SK-N-SH (cell line): Measurements from ENCODE around the gene FOXD4L1. TPM values are rescaled to one million over a fixed set of nuclear protein-coding genes. Genes with fewer than 3 reads are reported as not detected.
"Not testable (repeated sequence)": the region's sequence is repeated elsewhere in the genome, so short reads cannot be mapped to it uniquely, and the experiment has no call there.

Experiments used
- CTCF ChIA-PET: fragments of 300-600, 350-600 bp; formaldehyde crosslinking; extraction: SDS; loops from one replicate; lab custom pipeline; 2021; lab: Yijun Ruan, JAX
- POLR2A ChIA-PET: fragments of 350-600 bp; sonication (Branson Sonifier 250); formaldehyde crosslinking; extraction: SDS; loops from one replicate; lab custom pipeline; 2020; ENCODE audit warnings: antibody characterized with exemption, inconsistent platforms; lab: Yijun Ruan, JAX
- DNase-seq: peaks from one replicate; pipeline ENCODE4 v3.0.0; 2012
- H2AFZ ChIP-seq: fragments of 200-600 bp; sonication (generic); 2 replicates; pipeline ENCODE4 v1.8.1; 2016; ENCODE audit warnings: antibody characterized with exemption, mild to moderate bottlenecking, low read depth
- H3F3A ChIP-seq: fragments of 200-600 bp; sonication (generic); replicated peaks from 2 replicates; pipeline ENCODE3; 2016; ENCODE audit warnings: antibody characterized with exemption, mild to moderate bottlenecking; ENCODE audit not compliant: insufficient read depth
- H3K27ac ChIP-seq, 2 experiments: fragments of 200-500 bp in 1 of 2; fragments of 200-600 bp in 1 of 2; sonication (Bioruptor generic) in 1 of 2; sonication (generic), shearing (Covaris generic) in 1 of 2; 2 replicates each; pipeline versions ENCODE4 v1.5.1 to v1.6.1; 2014 to 2016; ENCODE audit warnings: low read depth in 2 of 2, inconsistent platforms in 1 of 2, low read length in 1 of 2, mild to moderate bottlenecking in 1 of 2, mixed read lengths in 1 of 2
- H3K27me3 ChIP-seq: fragments of 200-600 bp; sonication (generic), shearing (Covaris generic); 2 replicates; pipeline ENCODE4 v1.6.1; 2016; ENCODE audit warnings: mixed run types; ENCODE audit not compliant: insufficient read depth
- H3K36me3 ChIP-seq, 2 experiments: fragments of 200-500 bp in 1 of 2; fragments of 200-600 bp in 1 of 2; sonication (Bioruptor generic) in 1 of 2; sonication (generic) in 1 of 2; replicated peaks in 1 of 2; 2 replicates each; pipeline versions ENCODE3 to v1.5.1; 2014 to 2016; ENCODE audit warnings: low read length in 1 of 2, mild to moderate bottlenecking in 1 of 2; ENCODE audit not compliant: insufficient read depth in 2 of 2, control insufficient read depth in 1 of 2
- H3K4me1 ChIP-seq, 2 experiments: fragments of 200-500 bp in 1 of 2; fragments of 200-600 bp in 1 of 2; sonication (Bioruptor generic) in 1 of 2; sonication (generic), shearing (Covaris generic) in 1 of 2; 2 replicates each; pipeline versions ENCODE4 v1.5.1 to v1.6.1; 2014 to 2016; ENCODE audit warnings: low read depth in 1 of 2, low read length in 1 of 2, mixed run types in 1 of 2; ENCODE audit not compliant: insufficient read depth in 2 of 2, control insufficient read depth in 1 of 2
- H3K4me2 ChIP-seq: fragments of 200-600 bp; sonication (generic), shearing (Covaris generic); 2 replicates; pipeline ENCODE4 v1.6.1; 2017; ENCODE audit warnings: mixed run types
- H3K4me3 ChIP-seq, 2 experiments: fragments of 200-500 bp in 1 of 2; fragments of 200-600 bp in 1 of 2; sonication (Bioruptor generic) in 1 of 2; sonication (generic), shearing (Covaris generic) in 1 of 2; 2 replicates each; pipeline versions ENCODE4 v1.5.1 to v1.8.1; 2014 to 2016; ENCODE audit warnings: low read depth in 2 of 2, inconsistent platforms in 1 of 2, low read length in 1 of 2, mild to moderate bottlenecking in 1 of 2, mixed read lengths in 1 of 2, moderate library complexity in 1 of 2
- H3K79me2 ChIP-seq: fragments of 200-600 bp; sonication (generic); 2 replicates; pipeline ENCODE4 v1.8.1; 2017; ENCODE audit warnings: mild to moderate bottlenecking; ENCODE audit not compliant: insufficient read depth
- H3K9ac ChIP-seq: fragments of 200-600 bp; sonication (generic); 2 replicates; pipeline ENCODE4 v1.6.1; 2017; ENCODE audit warnings: mixed run types
- H3K9me2 ChIP-seq: fragments of 200-600 bp; sonication (generic); 2 replicates; pipeline ENCODE4 v1.6.1; 2017; ENCODE audit warnings: mixed run types
- H3K9me3 ChIP-seq: fragments of 200-600 bp; sonication (generic); 2 replicates; pipeline ENCODE4 v1.6.1; 2017; ENCODE audit warnings: mixed run types, mild to moderate bottlenecking, moderate library complexity
- H4K20me1 ChIP-seq: fragments of 200-600 bp; sonication (generic); 2 replicates; pipeline ENCODE4 v1.6.1; 2017; ENCODE audit warnings: mild to moderate bottlenecking, mixed run types; ENCODE audit not compliant: insufficient read depth
- WGBS: methylation state at CpG from one replicate; pipeline ENCODE4 v1.1.6; 2017; ENCODE audit warnings: low lambda C conversion rate; 5-methylcytosine and 5-hydroxymethylcytosine counted together
- polyA plus RNA-seq, 3 experiments: library from polyadenylated mRNA; depleted of rRNA; stranded (reverse); fragments of >200 nt; gene quantifications; 2 replicates each; pipeline ENCODE4 v1.2.3, GENCODE V29; 2012

FOXD4L1 gene
- polyA plus RNA-seq, 1 of the 3 experiments (the other 2 are of a cell fraction) = 0.10 TPM

DNA sequence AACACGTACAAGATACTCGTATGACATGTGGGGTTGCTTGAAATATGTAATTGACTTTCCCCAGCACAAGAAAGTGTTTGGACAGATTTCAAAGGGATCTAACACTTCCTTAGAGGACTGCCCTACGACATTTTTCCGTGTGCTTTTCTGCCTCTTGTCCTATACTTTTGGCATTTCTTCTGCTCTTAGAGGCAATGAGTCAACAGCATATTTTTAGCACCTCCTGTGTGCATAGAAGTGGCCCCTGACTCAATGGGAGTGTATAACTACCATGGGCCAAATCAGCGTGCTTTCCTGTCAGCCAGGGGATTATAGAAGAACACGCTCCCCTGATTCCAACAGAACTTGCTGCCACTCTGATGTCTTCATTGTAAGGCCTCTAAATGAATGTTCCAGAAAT is 38.1 kb downstream of the FOXD4L1 start:
- H3K27ac ChIP-seq, CTCF ChIA-PET, H3K9me2 ChIP-seq, H4K20me1 ChIP-seq, H2AFZ ChIP-seq, H3F3A ChIP-seq, H3K27me3 ChIP-seq, POLR2A ChIA-PET, H3K9me3 ChIP-seq, H3K36me3 ChIP-seq, DNase-seq, H3K79me2 ChIP-seq, H3K4me3 ChIP-seq, H3K4me1 ChIP-seq, H3K9ac ChIP-seq, H3K4me2 ChIP-seq: not testable (repeated sequence)
- 13% methylated on average over 6 of the region's 6 CpGs for WGBS

DNA sequence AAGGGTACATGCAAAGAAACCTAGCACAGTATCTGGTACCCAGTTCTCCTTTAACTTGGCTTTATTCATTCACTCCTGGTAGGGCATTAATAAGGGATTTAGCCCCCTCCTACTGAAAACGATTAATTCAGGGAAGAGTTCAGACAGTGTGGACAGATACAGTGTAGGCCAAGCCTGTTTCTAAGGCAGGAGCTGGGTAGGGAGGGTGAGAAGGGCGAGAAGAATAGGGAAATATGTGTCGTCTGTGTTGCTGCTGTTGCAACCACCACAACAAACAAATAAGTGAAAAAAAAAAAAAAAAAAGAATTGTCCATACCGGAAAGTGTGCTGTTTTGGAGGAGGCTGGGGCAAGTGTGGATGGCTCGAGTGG is 42.4 kb downstream of the FOXD4L1 start:
- POLR2A ChIA-PET, H3K9ac ChIP-seq, H3K4me3 ChIP-seq: not testable (repeated sequence)

DNA sequence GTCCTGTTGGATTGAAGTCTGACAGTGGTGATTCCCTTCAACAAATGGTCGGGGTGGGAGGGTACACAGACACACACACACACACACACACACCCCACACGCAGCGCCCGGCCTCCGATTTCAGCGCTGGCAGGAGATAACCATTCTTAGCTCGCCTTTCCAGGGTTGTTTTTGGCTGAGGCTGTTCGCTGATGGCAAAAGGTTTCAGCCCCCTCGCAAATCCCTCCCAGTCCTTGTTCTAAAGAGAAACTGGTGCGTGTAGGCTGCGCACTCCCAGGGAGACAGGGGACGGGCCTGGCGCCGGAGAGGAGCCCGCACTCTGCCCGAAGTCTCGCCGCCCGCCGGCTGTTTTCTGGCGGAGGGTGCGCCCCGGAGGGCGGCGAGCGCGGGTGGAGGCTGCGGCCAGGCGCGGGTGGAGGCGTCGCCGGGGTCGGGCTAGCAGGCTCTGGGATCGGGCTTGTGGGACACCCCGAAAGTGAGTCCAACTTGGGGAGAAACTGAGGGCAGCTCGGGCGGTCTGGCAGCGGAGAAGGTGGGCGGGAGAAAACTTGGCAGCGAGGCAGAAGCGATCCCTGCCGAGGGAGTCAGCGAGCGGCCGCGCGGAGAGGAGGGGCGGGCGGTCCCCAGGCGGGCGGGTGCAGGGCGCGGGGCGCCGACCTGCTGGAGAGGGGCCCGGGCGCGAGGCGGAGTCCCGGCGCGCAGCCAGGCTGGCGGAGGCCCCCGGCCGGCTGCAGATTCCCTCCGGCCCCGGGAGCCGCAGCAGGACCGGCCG is 42.9 kb downstream of the FOXD4L1 start:
- 4% methylated on average over 19 of the region's 71 CpGs for WGBS
- H3K36me3 ChIP-seq, CTCF ChIA-PET, H3K9me2 ChIP-seq, H3K79me2 ChIP-seq, H3F3A ChIP-seq, H3K27ac ChIP-seq, H3K9me3 ChIP-seq, H3K4me1 ChIP-seq, H4K20me1 ChIP-seq, POLR2A ChIA-PET, H3K9ac ChIP-seq, H2AFZ ChIP-seq: not testable (repeated sequence)
- peak; percentile 37 for DNase-seq
- Histone ChIP-seq H3K4me3 (peak overlapping the region; percentile 34 to 43), H3K27me3 (peaks cover 11% of the 10 kb centered on the region; the same call in 1 of the 2 replicates), H3K4me2 (peak overlapping the region; percentile 74)

More for the DNA sequence above, 42.4 kb downstream of the FOXD4L1 start:
- H3K4me1 ChIP-seq, H3K79me2 ChIP-seq, H4K20me1 ChIP-seq, H2AFZ ChIP-seq, DNase-seq, H3K27ac ChIP-seq, H3F3A ChIP-seq, CTCF ChIA-PET, H3K9me3 ChIP-seq, H3K9me2 ChIP-seq, H3K4me2 ChIP-seq, H3K36me3 ChIP-seq: not testable (repeated sequence)
- peaks cover 11% of the 10 kb centered on the region; the same call in 1 of the 2 replicates for H3K27me3 ChIP-seq
- 29% methylated on average over 5 of the region's 5 CpGs for WGBS

DNA sequence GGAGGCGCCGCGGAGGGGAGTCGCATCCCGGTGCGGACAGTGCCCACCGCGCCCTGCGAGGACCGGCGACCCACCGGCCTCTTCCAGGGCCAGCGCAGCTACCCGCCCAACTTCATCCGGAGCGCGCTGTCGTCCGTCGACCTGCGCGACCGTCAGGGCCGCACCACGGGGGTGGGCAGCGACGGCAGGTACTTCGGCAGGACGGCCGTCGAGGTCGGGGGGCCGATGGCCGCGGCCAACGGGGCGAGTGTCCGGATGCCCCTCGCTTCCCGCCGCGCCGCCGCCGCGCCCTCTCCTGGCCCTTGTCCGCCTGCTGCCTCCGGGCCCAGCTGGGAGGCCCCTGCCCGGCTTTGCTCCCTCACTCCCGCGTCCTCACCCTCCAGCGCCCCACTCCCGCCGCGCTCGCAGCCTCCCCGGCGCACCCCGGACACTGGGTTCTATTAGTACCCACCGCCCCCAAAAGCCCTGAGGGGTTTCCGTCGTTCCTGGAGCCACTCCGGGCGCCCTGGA is 43.6 kb downstream of the FOXD4L1 start:
- POLR2A ChIA-PET, H3F3A ChIP-seq, H4K20me1 ChIP-seq, H3K27ac ChIP-seq, H3K9me2 ChIP-seq, H3K4me1 ChIP-seq, H3K4me2 ChIP-seq, DNase-seq, H3K36me3 ChIP-seq, H3K79me2 ChIP-seq, CTCF ChIA-PET, H3K9ac ChIP-seq, H3K9me3 ChIP-seq, H2AFZ ChIP-seq: not testable (repeated sequence)
- Histone ChIP-seq H3K4me3 (peak overlapping the region in 1 of 2 experiments; percentile 34; a peak in 1 of 4 replicates), H3K27me3 (peaks cover 11% of the 10 kb centered on the region; the same call in 1 of the 2 replicates)
- WGBS = 11% methylated on average over 8 of the region's 64 CpGs

DNA sequence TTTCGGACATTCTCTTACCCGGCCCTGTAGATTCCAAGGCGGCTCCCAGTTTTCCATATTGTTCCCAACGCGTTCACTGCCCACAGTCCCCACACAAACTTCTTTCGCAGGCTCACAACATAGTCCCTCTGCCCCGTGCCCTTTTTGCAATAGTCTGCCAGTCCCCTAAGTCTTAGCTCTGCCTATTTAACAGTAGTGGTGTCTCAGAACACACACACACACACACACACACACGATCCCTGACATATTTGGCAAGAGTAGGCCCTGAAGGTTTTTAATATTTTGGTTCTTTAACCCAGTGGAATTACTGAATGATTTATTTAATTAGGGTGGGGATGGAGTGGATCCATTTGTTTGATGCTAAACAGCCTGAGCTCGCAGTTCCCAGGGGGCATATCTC is 44.1 kb downstream of the FOXD4L1 start:
- H3F3A ChIP-seq, H2AFZ ChIP-seq, H3K4me2 ChIP-seq, H3K79me2 ChIP-seq, H3K4me3 ChIP-seq, CTCF ChIA-PET, POLR2A ChIA-PET, H3K9ac ChIP-seq, H3K27ac ChIP-seq, H3K9me2 ChIP-seq, H3K4me1 ChIP-seq, H3K36me3 ChIP-seq, H3K9me3 ChIP-seq, H4K20me1 ChIP-seq, DNase-seq: not testable (repeated sequence)
- WGBS = 10% methylated on average over 3 of the region's 9 CpGs
- H3K27me3 ChIP-seq = peaks cover 11% of the 10 kb centered on the region; the same call in 1 of the 2 replicates
